Panc1 (cell line): Measurements from ENCODE around the gene KMT2C.
"Not testable (repeated sequence)": the region's sequence is repeated elsewhere in the genome, so short reads cannot be mapped to it uniquely, and the experiment has no call there.

Experiments
- CTCF ChIP-seq: fragments of 450-650 bp; IDR thresholded peaks from 2 replicates; pipeline ENCODE4 v1.5.1; 2017; ENCODE audit warnings: mild to moderate bottlenecking
- POLR2AphosphoS5 ChIP-seq: IDR thresholded peaks from 2 replicates; pipeline ENCODE4 v1.6.1; 2012; ENCODE audit warnings: mild to moderate bottlenecking, low read depth, low read length, moderate library complexity
- REST ChIP-seq, 2 experiments: IDR thresholded peaks; 2 replicates each; pipeline ENCODE4 v1.6.1; 2011 to 2012; ENCODE audit warnings: low read depth in 2 of 2, control low read depth in 1 of 2, low read length in 1 of 2, mild to moderate bottlenecking in 1 of 2, moderate library complexity in 1 of 2; ENCODE audit not compliant: insufficient read depth in 1 of 2
- SIN3A ChIP-seq: IDR thresholded peaks from 2 replicates; pipeline ENCODE4 v1.6.1; 2012; ENCODE audit warnings: low read depth, mild to moderate bottlenecking, low read length, moderate library complexity, borderline replicate concordance; ENCODE audit not compliant: insufficient read depth

- not testable (repeated sequence) for TF ChIP-seq CTCF; SIN3A; REST (IDR thresholded peaks at IDR 0.05; ENCODE audit: insufficient read depth in 1 of 2, low read depth in 2 of 2, low read length in 1 of 2); POLR2AphosphoS5
Observed at GRCh38 chr7:152441810-152442209, 6.0 kb upstream of the KMT2C start.
